Ovary (tissue), 9 donors: ENCODE measurements around the gene TMIGD2. TPM values are rescaled to one million over a fixed set of nuclear protein-coding genes. Genes with fewer than 3 reads are reported as not detected.

ENCODE experiments used
- DNase-seq, 5 donors: peaks; one replicate each; pipeline ENCODE4 v3.0.0-alpha.2; 2019 to 2020
- H3K27ac ChIP-seq, 2 donors: fragments of 200-600 bp; one replicate each; pipeline versions ENCODE4 v1.5.1 to v1.8.0; 2019 to 2022
- H3K27me3 ChIP-seq: fragments of 200-600 bp; one replicate; pipeline ENCODE4 v1.8.0; 2022
- H3K36me3 ChIP-seq: fragments of 200-600 bp; sonication (generic); one replicate; pipeline ENCODE4 v1.5.1; 2019
- H3K4me1 ChIP-seq: one replicate; pipeline ENCODE4 v1.8.1; 2013; ENCODE audit warnings: mild to moderate bottlenecking, moderate library complexity; ENCODE audit not compliant: insufficient read depth
- H3K4me3 ChIP-seq: fragments of 200-600 bp; sonication (generic); one replicate; pipeline ENCODE4 v1.5.1; 2017
- H3K9me3 ChIP-seq, 2 donors: fragments of 200-600 bp in 1 of 2; sonication (generic) in 1 of 2; one replicate each; pipeline versions ENCODE4 v1.5.1 to v1.8.1; 2013 to 2019; ENCODE audit warnings: mild to moderate bottlenecking in 1 of 2, moderate library complexity in 1 of 2
- EP300 ChIP-seq: sonication (generic); formaldehyde crosslinking; IDR thresholded peaks from one replicate; pipeline ENCODE4 v1.6.1; 2017; ENCODE audit warnings: antibody characterized with exemption
- POLR2A ChIP-seq: fragments of 450-650 bp; IDR thresholded peaks from one replicate; pipeline ENCODE4 v1.6.1; 2017; ENCODE audit warnings: antibody characterized with exemption, mild to moderate bottlenecking, moderate library complexity
- WGBS, 3 donors: extraction: QIAGEN DNeasy Blood & Tissue Kit in 1 of 3; methylation state at CpG; one replicate each; pipeline versions ENCODE4 v1.1.5 to v1.1.7; 2013 to 2017; 5-methylcytosine and 5-hydroxymethylcytosine counted together
- intact Hi-C, 4 donors: fragments of 100-400 bp; cut with DNase I; formaldehyde crosslinking; loops; one replicate each; pipeline versions ENCODE4 v1.11.0 to v1.15.1; 2022 to 2023
- polyA plus RNA-seq, 2 donors: library from polyadenylated mRNA; stranded (reverse); fragments of 200-250 nt in 1 of 2; fragments of 350-450 nt in 1 of 2; fragmentation: Illumina TruSeq in 1 of 2; extraction: RNeasy Lipid Tissue Mini Kit (QIAGEN cat#74804) in 1 of 2; gene quantifications; one replicate each; pipeline ENCODE4 v1.2.3, GENCODE V29; 2013 to 2014
- total RNA-seq, 7 donors: library from RNA; depleted of rRNA in 2 of 7; stranded (reverse); fragments of >200 nt in 2 of 7; fragmentation: NEBNext Ultra II Directional in 3 of 7; extraction: Animal tissue kit (Norgen Biotek cat#: 25700) in 3 of 7; gene quantifications; one replicate each; pipeline versions ENCODE4 v1.1.0 to v1.2.4, GENCODE V29; 2016 to 2023
- TF ChIP-seq, protein P1 (sequence below), 3 donors: fragments of 450-650 bp in 2 of 3; fragments of 200-600 bp in 1 of 3; IDR thresholded peaks; one replicate each; pipeline versions ENCODE4 v1.5.1 to v1.8.0; 2016 to 2022; ENCODE audit warnings: antibody characterized with exemption in 3 of 3, mild to moderate bottlenecking in 1 of 3
- donor health status: DM: no; HTN: no; CAD: no; lungs with moderate emphysema.
- donor health status: DM: no; HTN: no; CAD: no.
- donor health status: Bipolar disorder and iron deficiency.
- donor health status: DM: yes; HTN: yes; CAD: no.
- donor health status: DM: no; HTN: no; CAD: no.
- donor health status: DM: yes; HTN: yes; CAD: no.

Gene TMIGD2
- total and polyA plus RNA-seq, 9 donors: 0.29 to 0.36 TPM; not detected in 7

- no peak for TF ChIP-seq EP300
- TF ChIP-seq POLR2A: no peak
- TF ChIP-seq, protein P1, sequence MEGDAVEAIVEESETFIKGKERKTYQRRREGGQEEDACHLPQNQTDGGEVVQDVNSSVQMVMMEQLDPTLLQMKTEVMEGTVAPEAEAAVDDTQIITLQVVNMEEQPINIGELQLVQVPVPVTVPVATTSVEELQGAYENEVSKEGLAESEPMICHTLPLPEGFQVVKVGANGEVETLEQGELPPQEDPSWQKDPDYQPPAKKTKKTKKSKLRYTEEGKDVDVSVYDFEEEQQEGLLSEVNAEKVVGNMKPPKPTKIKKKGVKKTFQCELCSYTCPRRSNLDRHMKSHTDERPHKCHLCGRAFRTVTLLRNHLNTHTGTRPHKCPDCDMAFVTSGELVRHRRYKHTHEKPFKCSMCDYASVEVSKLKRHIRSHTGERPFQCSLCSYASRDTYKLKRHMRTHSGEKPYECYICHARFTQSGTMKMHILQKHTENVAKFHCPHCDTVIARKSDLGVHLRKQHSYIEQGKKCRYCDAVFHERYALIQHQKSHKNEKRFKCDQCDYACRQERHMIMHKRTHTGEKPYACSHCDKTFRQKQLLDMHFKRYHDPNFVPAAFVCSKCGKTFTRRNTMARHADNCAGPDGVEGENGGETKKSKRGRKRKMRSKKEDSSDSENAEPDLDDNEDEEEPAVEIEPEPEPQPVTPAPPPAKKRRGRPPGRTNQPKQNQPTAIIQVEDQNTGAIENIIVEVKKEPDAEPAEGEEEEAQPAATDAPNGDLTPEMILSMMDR (IDR thresholded peaks at IDR 0.05): no peak
- Histone ChIP-seq H3K9me3 (no peaks in the 10 kb centered on the region), H3K27ac (no peak overlapping the region), H3K4me3 (no peak overlapping the region), H3K4me1 (no peaks in the 10 kb centered on the region), H3K36me3 (no peaks in the 10 kb centered on the region), H3K27me3 (no peaks in the 10 kb centered on the region)
- WGBS, 3 donors: 78 to 84% (median 79%) methylated on average over 4 of the region's 4 CpGs
- no peak for DNase-seq
- intact Hi-C loops: loop anchor here (5.0 to 10.0 kb wide), 6 partner anchors 80 to 290 kb away; partner anchors contain the start of genes MPND (in 1 of the 4) and SEMA6B (in 1 of the 4)
Measured at GRCh38 chr19:4264812-4265211, 37.4 kb downstream of the TMIGD2 start.

DNA sequence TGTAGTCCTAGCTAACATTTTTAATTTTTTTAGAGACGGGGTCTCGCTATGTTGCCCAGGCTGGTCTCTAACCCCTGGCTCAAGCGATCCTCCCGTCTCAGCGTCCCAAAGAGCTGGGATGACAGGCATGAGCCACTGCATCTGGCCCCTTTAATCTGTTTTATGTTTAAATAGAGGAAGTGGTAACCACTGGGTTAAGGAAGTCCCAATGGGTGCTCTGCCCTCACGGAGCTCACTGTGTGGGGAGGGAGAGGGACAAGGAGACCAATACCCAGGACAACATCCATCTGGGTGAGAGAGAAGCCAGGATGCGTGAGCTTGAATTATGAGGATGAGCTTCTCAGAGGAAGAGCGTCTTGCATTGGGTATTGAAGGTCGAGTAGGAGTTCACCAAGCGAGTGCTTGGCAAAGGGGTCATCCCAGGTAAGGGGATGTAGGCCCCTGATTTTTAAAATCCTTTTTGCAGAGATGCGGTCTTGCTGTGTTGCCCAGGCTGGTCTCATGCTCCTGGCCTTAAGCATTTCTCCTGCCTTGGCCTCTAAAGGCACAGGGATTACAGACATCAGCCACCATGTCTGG, 41.5 kb downstream of the TMIGD2 start:
- no peaks in the 10 kb centered on the region for H3K27me3 ChIP-seq
- H3K4me3 ChIP-seq: no peak overlapping the region
- 93 to 94% (median 93%) methylated on average over 11 of the region's 11 CpGs for WGBS, 3 donors
- intact Hi-C loops: loop anchor here (10.0 kb wide), 4 partner anchors 84 to 294 kb away; partner anchors contain the start of genes MPND (in 1 of the 4) and SEMA6B (in 1 of the 4)
- H3K9me3 ChIP-seq: peaks cover 0 to 6% of the 10 kb centered on the region in 2 donors
- H3K27ac ChIP-seq: no peak overlapping the region
- no peaks in the 10 kb centered on the region for H3K36me3 ChIP-seq
- TF ChIP-seq, protein P1 (IDR thresholded peaks at IDR 0.05): no peak
- TF ChIP-seq EP300: no peak
- no peak for TF ChIP-seq POLR2A
- no peak for DNase-seq
- H3K4me1 ChIP-seq: no peaks in the 10 kb centered on the region

- TF ChIP-seq POLR2A (no peak), EP300 (no peak)
- TF ChIP-seq, protein P1 (IDR thresholded peaks at IDR 0.05): no peak
- peaks cover 0 to 10% of the 10 kb centered on the region in 2 donors for H3K9me3 ChIP-seq
- H3K36me3 ChIP-seq: peaks cover 4% of the 10 kb centered on the region
- no peaks in the 10 kb centered on the region for H3K4me1 ChIP-seq
- 90 to 91% (median 90%) methylated on average over 28 of the region's 28 CpGs for WGBS, 3 donors
- H3K27me3 ChIP-seq: no peaks in the 10 kb centered on the region
- H3K4me3 ChIP-seq: no peak overlapping the region
- intact Hi-C loops: no loop called here
- H3K27ac ChIP-seq: no peak overlapping the region
- DNase-seq: no peak
Measured at GRCh38 chr19:4258181-4258580, 44.0 kb downstream of the TMIGD2 start.

GRCh38 chr19:4257025-4257424, 45.2 kb downstream of the TMIGD2 start:
- no peaks in the 10 kb centered on the region for H3K4me1 ChIP-seq
- 79 to 88% (median 84%) methylated on average over 6 of the region's 6 CpGs for WGBS, 3 donors
- no peak overlapping the region for H3K4me3 ChIP-seq
- H3K36me3 ChIP-seq: peaks cover 4% of the 10 kb centered on the region
- H3K9me3 ChIP-seq: peaks cover 0 to 10% of the 10 kb centered on the region in 2 donors
- no peak overlapping the region for H3K27ac ChIP-seq
- DNase-seq: no peak
- H3K27me3 ChIP-seq: no peaks in the 10 kb centered on the region
- no peak for TF ChIP-seq POLR2A
- no peak for TF ChIP-seq EP300
- TF ChIP-seq, protein P1 (IDR thresholded peaks at IDR 0.05): no peak
- intact Hi-C loops: no loop called here
